Measurements from ENCODE around the gene OLFM2. TPM values are rescaled to one million over a fixed set of nuclear protein-coding genes. Genes with fewer than 3 reads are reported as not detected.

Gene OLFM2
- total RNA-seq, 1 experiment from 2014 or later: 9.7 TPM

DNA sequence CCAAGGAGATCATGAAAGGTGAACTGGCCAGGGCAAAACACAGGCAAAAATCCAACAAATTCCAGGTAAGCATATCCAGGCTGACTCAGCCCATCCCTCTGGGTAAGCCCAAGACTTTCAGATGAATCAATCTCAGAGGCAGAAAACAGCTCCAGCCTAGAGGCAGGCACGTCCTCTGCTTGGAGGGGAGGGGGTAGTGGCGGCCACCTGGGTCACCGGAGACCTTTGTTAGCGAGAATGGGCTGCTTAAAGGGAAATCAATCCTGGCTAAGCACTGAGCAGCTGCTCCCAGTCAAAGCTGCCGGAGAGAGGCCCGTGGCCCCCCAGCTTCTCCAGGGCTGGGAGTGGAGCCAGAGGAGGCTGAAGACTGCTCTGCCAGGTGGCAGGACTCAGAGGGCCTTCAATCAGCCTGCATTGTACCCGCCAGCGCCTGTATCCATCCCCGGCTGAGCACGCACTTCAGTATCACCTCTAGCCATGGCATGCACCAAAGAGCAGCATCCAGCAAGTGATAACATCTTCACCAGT is 53.0 kb downstream of the OLFM2 start:
- TF ChIP-seq, protein P1, sequence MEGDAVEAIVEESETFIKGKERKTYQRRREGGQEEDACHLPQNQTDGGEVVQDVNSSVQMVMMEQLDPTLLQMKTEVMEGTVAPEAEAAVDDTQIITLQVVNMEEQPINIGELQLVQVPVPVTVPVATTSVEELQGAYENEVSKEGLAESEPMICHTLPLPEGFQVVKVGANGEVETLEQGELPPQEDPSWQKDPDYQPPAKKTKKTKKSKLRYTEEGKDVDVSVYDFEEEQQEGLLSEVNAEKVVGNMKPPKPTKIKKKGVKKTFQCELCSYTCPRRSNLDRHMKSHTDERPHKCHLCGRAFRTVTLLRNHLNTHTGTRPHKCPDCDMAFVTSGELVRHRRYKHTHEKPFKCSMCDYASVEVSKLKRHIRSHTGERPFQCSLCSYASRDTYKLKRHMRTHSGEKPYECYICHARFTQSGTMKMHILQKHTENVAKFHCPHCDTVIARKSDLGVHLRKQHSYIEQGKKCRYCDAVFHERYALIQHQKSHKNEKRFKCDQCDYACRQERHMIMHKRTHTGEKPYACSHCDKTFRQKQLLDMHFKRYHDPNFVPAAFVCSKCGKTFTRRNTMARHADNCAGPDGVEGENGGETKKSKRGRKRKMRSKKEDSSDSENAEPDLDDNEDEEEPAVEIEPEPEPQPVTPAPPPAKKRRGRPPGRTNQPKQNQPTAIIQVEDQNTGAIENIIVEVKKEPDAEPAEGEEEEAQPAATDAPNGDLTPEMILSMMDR (IDR thresholded peaks at IDR 0.05): no peak
- TF ChIP-seq, protein P2, sequence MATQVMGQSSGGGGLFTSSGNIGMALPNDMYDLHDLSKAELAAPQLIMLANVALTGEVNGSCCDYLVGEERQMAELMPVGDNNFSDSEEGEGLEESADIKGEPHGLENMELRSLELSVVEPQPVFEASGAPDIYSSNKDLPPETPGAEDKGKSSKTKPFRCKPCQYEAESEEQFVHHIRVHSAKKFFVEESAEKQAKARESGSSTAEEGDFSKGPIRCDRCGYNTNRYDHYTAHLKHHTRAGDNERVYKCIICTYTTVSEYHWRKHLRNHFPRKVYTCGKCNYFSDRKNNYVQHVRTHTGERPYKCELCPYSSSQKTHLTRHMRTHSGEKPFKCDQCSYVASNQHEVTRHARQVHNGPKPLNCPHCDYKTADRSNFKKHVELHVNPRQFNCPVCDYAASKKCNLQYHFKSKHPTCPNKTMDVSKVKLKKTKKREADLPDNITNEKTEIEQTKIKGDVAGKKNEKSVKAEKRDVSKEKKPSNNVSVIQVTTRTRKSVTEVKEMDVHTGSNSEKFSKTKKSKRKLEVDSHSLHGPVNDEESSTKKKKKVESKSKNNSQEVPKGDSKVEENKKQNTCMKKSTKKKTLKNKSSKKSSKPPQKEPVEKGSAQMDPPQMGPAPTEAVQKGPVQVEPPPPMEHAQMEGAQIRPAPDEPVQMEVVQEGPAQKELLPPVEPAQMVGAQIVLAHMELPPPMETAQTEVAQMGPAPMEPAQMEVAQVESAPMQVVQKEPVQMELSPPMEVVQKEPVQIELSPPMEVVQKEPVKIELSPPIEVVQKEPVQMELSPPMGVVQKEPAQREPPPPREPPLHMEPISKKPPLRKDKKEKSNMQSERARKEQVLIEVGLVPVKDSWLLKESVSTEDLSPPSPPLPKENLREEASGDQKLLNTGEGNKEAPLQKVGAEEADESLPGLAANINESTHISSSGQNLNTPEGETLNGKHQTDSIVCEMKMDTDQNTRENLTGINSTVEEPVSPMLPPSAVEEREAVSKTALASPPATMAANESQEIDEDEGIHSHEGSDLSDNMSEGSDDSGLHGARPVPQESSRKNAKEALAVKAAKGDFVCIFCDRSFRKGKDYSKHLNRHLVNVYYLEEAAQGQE (IDR thresholded peaks at IDR 0.05; ENCODE audit: insufficient read depth in 1 of 2, low read depth in 2 of 2, low read length in 1 of 2): no peak
- TF ChIP-seq POLR2AphosphoS5 (IDR thresholded peaks at IDR 0.05; ENCODE audit: low read depth, low read length): no peak
- TF ChIP-seq TCF7L2 (IDR thresholded peaks at IDR 0.05; ENCODE audit: low read depth, low read length): no peak
- TF ChIP-seq SIN3A (IDR thresholded peaks at IDR 0.05; ENCODE audit: borderline replicate concordance, insufficient read depth, low read depth, low read length): no peak
- Histone ChIP-seq H3K27ac (ENCODE audit: low read length) (no peak overlapping the region), H3K36me3 (ENCODE audit: control insufficient read depth, insufficient read depth, low read length) (no peaks in the 10 kb centered on the region), H3K4me1 (ENCODE audit: control insufficient read depth, insufficient read depth, low read length) (0 out of 2 replicates have a peak, but pooled peaks cover 3% of the 10 kb centered on the region), H3K9me3 (ENCODE audit: control insufficient read depth, insufficient read depth, low read depth, low read length) (no peaks in the 10 kb centered on the region), H3K27me3 (ENCODE audit: control insufficient read depth, insufficient read depth, low read length) (no peaks in the 10 kb centered on the region), H3K4me3 (ENCODE audit: low read depth in 2 of 2, low read length in 2 of 2) (no peak overlapping the region)
- POLR2A ChIA-PET: no interaction called here
- CTCF ChIA-PET: interaction anchor here (0.7 kb wide), 1 partner anchor 77 kb away, joined by 3 read pairs; no protein-coding TSS in a partner anchor
- no TSS peak for BruUV-seq (replicated peaks)
- DNase-seq (ENCODE audit: low read depth, low spot score): no peak
- peak; percentile 63 for ATAC-seq
- intact Hi-C loops (cut with micrococcal nuclease; ENCODE audit: unreplicated experiment) (no loop called here), in situ Hi-C loops (cut with HindIII; ENCODE audit: low pct_unique_long_range_greater_than_20kb, low sequenced_read_pairs) (no loop called here)

DNA sequence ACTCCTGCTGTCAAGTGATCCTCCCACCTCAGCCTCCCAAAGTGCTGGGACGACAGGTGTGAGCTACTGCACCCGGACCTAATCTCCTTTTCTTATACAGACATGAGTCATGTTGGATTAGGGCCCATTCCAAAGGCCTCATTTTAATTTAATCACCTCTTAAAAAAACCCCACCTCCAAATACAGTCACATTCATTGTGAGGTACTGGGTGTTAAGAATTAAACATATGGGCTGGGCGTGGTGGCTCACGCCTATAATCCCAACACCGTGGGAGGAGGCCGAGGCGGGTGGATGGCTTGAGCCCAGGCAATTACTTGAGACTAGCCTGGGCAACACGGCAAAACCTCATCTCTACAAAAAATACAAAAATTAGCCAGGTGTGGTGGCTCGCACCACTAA is 54.6 kb downstream of the OLFM2 start:
- H3K9me3 ChIP-seq (ENCODE audit: control insufficient read depth, insufficient read depth, low read depth, low read length): no peaks in the 10 kb centered on the region
- ChIA-PET POLR2A (no interaction called here), CTCF (no interaction called here)
- peaks cover 6% of the 10 kb centered on the region; the same call in 1 of the 2 replicates for H3K4me1 ChIP-seq (ENCODE audit: control insufficient read depth, insufficient read depth, low read length)
- BruUV-seq (replicated peaks): no TSS peak
- no peaks in the 10 kb centered on the region for H3K36me3 ChIP-seq (ENCODE audit: control insufficient read depth, insufficient read depth, low read length)
- no peak for ATAC-seq
- TF ChIP-seq POLR2AphosphoS5 (IDR thresholded peaks at IDR 0.05; ENCODE audit: low read depth, low read length) (no peak), TCF7L2 (IDR thresholded peaks at IDR 0.05; ENCODE audit: low read depth, low read length) (no peak), SIN3A (IDR thresholded peaks at IDR 0.05; ENCODE audit: borderline replicate concordance, insufficient read depth, low read depth, low read length) (no peak)
- TF ChIP-seq, protein P2 (IDR thresholded peaks at IDR 0.05; ENCODE audit: insufficient read depth in 1 of 2, low read depth in 2 of 2, low read length in 1 of 2): no peak
- TF ChIP-seq, protein P1 (IDR thresholded peaks at IDR 0.05): no peak
- intact Hi-C loops (cut with micrococcal nuclease; ENCODE audit: unreplicated experiment): no loop called here
- H3K27ac ChIP-seq (ENCODE audit: low read length): no peak overlapping the region
- H3K27me3 ChIP-seq (ENCODE audit: control insufficient read depth, insufficient read depth, low read length): no peaks in the 10 kb centered on the region
- no peak for DNase-seq (ENCODE audit: low read depth, low spot score)
- no peak overlapping the region for H3K4me3 ChIP-seq (ENCODE audit: low read depth in 2 of 2, low read length in 2 of 2)
- in situ Hi-C loops (cut with HindIII; ENCODE audit: low pct_unique_long_range_greater_than_20kb, low sequenced_read_pairs): no loop called here
